NCI-H128 (cell line): Measurements from ENCODE around the gene DOCK3.

ENCODE experiments used
- DNase-seq: peaks from one replicate; lab custom pipeline; 2025; ENCODE audit not compliant: unreplicated experiment; lab: John Stamatoyannopoulos, UW

The DOCK3 gene

DNA sequence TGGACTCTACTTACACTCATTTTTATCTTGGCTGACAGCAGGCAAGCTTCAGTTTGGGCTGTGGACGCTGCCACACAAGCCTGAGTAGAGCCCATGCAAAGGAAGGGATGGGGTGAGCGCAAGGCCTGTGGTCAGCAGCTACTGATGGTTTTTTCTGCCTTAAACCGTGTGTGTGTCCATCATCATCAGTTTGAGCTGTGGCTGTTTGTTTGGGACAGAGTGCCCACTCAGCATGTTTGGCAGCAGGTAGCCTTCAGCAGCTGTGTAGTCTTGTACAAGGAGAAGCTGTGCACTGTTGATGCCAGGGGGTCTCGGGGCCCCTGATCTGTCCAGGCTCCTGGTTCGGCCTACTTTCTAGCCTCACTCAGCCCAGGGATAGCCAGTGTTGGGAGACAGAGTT, 719.8 kb downstream of the DOCK3 start:
- DNase-seq = no peak

DNA sequence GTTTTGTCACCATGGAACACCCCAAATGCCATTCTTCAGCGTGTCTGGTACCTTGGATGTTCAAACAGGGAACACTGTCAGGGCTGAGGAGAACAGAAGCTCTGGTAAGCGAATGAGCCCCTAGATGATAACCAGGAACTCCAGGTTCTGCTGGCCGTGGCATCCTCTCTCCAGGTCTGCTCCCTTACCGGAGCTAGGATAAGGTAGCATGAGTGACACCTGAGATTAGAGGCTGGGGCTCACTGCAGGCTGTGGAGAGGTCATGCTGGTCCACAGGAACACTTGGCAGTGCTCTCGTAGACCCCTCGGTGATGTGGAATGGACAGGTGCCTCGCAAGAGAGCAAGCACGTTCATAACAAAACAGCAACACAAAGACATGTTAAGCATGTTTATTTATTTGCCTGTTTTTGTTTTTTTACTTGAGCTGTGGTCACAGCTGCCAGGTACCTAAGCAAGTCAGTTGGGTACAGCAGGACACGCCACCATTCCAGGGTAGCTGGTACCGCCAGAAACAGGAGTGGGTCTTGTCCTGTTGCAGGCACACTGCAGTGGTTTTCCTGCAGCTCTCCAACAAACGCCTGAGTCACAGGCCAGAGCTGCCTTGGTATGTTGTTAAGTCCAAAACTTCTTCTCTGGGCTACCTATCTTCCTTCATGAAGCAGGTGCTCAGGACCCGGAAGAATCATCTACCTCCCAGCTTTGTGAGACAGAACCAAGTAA, 720.9 kb downstream of the DOCK3 start:
- no peak for DNase-seq

DNA sequence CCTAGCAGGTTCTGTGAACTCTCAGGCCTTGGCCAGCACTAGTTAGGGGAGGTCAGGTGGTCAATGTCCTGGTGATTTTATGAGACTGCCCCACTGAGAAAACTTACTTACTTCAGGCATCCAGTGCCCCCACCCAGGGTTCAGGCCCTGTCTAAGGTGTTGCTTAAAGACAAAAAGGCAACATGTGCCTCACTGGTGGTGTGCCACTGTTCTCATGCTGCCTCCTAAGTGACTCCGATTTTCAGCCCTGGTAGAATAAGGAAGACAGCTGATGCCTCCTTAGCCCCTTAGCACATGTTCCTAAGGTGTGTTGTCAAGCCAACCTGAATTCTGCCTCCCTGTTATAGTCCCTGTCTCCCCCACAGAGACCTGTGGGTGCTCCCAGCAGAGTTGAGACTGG, 721.7 kb downstream of the DOCK3 start:
- no peak for DNase-seq

DNA sequence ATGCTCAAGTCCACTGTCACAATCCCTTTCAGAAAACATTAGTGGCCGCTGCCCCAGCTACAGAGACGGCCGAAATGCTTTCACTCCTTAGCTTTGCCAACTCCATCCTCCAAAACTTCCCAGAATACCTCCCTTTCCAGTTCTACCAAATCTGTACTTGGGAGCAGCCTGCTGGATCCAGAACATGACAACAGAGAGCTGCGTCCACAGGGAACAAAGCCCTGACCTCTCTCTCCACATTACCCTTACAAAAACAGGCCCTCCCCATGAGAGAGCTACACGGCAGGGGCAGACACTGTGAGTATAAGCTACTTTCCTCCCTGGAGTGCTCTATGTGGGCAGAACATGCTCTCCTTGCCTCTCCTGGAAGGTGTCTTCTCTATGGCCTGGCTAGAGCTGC, 722.7 kb downstream of the DOCK3 start:
- no peak for DNase-seq

DNA sequence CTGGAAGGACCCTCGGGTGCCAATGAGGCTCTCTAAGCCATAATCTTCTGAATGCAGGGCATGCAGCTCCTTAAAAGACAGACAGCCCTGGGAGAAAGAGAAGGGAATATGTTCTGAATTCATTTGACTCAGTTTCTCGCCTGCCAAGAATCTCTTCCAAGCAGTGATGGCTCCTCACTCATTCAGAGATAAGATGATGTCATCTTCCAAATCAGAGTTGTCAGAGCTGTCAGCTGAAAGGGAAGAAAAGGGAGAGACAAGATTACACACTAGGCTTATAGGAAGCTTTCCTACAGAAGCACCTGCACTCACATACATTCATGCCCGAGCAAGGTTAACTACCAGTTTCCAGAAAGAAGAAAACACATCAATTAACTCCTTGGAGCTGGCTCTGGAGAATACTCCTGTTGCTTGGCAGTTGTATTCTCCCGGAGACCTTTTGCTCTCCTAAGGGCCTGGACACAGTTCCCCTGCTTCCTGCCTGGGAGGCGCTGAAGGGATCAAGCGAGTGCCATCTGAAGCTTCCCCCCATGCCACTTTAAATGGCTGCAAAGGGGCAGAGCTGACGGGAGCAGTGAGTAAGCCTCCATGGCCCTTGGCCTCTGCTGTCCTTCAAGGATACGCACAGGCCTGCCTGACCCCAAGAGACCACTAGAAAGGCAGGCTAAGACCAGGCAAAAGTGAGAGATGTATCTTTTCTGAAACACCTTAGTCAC, 724.0 kb downstream of the DOCK3 start:
- no peak for DNase-seq

DNA sequence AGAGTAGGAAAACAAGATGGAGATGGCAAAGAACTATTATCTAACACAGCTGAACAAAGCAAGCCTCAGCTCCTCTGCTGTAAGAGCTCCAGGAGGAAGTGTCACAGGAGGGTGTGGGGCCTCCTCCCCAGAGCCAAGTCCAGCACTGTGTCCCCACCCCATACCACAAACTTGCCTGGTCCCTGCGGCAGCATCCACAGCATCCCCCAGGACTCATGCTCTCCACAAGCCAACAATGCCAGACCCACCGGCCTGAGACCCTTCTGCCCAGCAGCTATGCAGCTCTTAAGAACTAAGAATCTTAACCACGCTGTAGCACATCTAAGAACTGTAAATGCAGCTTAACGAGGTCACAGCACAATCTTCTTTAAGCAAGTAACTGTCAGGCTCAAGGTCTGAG, 725.4 kb downstream of the DOCK3 start:
- DNase-seq = no peak

DNA sequence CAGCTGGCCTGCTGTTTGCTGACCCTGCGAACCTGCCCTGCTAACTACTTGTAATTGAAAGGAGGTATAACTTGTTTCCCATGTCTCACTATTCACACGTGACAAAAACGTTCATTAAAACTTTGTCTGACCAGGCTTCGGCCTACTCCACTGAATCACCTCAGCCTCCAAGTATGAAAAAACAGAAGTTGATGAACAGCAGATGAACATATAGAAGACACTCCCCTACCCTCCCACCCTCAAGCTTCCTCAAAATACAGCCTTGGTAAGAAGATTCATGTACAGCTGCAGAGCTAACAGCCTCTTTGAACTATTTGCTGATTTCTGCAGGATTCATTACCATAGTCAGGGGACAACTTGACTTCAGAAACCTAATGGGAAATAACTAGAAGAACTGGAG, 727.0 kb downstream of the DOCK3 start:
- no peak for DNase-seq

DNA sequence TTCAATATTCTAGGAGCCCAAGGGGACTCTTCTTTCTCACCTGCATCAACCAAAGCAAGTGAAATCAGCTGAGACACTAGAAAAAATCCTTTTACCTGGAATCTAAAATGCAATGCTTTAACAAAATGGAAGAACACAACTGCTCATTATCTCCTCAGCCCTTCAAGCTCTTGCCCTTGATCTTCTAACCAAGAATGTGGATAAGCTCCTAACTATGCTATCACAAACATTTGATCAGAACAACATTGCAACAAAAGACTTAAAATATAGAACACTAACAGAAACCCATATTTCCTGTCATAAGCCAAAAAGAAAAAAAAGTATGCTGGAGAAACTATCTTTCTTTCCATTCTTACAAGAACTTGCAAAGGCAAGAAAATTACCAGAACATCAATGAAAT, 728.9 kb downstream of the DOCK3 start:
- DNase-seq = no peak

DNA sequence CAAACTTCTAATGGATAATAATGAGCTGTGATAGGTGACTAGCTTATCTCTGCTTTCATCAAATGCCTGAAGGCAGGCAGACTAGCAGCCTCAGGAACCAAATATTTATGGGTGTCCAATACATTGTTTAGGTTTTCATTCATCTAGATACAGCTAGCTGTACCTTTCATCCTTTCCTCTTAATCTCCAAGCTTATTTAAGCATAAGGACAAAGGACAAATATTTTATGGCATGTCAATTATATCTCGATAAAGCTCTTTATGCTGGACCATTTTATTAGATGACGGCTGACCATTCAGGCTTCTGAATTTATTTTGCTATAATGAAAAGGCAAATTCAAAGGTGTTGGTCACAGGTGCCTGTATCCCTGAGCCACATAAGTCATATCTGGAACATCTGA, 733.3 kb downstream of the DOCK3 start:
- no peak for DNase-seq

DNA sequence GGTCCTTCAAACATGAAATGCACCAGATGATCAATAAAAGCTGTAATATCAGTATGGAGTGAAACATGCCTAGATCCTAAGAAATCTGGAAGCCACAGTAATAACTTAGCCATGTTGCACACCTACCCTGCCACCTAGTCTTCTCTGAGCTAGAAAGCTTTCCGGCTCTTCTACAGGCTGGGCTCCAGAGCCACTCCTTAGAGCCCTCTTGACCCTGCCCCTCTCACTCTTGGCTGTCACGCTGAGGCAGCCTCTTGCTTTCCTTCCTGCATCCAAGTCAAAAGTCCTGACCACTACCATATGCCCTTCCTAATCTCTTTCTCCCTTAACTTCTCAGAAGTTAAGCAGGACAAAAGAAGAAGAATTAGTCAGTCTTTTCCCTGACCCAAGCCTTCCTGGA, 734.1 kb downstream of the DOCK3 start:
- no peak for DNase-seq

DNA sequence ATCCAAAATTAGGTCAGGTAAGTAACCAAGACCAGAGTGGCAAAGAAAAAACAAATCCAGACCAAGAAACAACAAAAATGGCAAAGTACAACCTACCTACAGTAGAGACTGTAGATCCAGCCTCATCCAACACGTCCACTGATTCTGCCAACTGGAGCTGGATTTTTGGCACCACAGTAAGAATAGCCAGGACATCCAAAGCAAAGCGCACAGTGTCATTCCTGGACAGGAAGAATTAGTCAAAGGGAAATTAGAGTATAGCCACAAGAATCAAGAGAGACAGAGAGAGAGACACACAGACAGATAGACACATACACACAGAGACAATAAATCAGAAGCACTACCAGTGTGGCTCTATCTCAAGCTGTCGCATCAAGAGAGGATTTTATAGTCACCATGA, 747.5 kb downstream of the DOCK3 start:
- DNase-seq = no peak

DNA sequence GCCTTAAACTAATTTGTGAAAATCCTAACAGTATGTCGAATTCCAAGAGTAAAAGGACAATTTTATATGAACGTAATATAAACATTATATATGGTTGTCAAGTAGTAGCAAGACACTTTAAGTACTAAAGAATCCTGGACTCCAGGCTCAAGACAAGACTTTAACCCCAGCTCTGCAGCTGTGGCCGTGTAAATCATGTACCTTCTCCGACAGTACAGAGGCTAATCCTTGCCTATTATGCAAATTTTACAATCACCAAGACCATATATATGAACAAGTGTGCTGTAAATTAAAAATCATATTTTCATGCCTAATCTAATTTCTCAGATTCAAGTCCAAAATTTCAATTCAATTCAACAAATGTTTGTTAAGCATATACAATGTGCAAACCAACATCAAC, 752.2 kb downstream of the DOCK3 start:
- no peak for DNase-seq

DNA sequence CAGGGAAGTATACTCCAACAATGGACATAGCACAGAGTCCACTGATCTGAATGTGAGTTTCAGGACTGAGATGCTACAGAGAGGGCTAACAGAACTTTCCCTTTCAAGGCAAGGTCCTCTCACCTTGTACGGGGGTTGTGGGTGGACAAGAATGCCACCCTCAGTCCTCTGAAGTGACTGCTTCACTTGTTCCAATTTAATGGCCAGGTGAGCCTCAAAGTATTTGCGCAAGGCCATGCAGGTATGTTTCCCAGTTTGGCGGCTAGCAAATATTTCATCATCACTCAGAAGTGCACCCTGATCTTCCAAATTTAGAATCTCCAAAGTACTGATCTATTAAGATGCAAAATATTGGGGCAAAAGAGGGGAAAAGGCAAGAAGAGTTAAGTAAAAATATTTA, 754.4 kb downstream of the DOCK3 start:
- DNase-seq = no peak
